A673 (cell line): Measurements from ENCODE around the gene EYS. TPM values are rescaled to one million over a fixed set of nuclear protein-coding genes. Genes with fewer than 3 reads are reported as not detected.
"Not testable (repeated sequence)": the region's sequence is repeated elsewhere in the genome, so short reads cannot be mapped to it uniquely, and the experiment has no call there.

ENCODE experiments used
- BruUV-seq: library from RNA; stranded (reverse); fragments of 400-500 nt; replicated peaks from 2 replicates; lab custom pipeline; 2021; lab: Mats Ljungman, UMichigan
- CTCF ChIA-PET: fragments of 300-600 bp; sonication (Branson Sonifier 250); formaldehyde crosslinking; loops from one replicate; lab custom pipeline; 2022; ENCODE audit warnings: antibody characterized with exemption; lab: Charles Lee
- POLR2A ChIA-PET: fragments of 300-600 bp; sonication (Branson Sonifier 250); formaldehyde crosslinking; loops from one replicate; lab custom pipeline; 2022; ENCODE audit warnings: antibody characterized with exemption; ENCODE audit not compliant: low non-redundant PET; lab: Charles Lee
- DNase-seq: peaks from one replicate; pipeline ENCODE4 v3.0.0-alpha.2; 2015; ENCODE audit warnings: low spot score
- H3K27ac ChIP-seq: fragments of 200-600 bp; sonication (generic); 2 replicates; pipeline ENCODE4 v1.5.1; 2016; ENCODE audit warnings: mixed run types, low read depth, mild to moderate bottlenecking, mixed read lengths, antibody characterized with exemption, low read length; ENCODE audit not compliant: poor library complexity, severe bottlenecking
- H3K27me3 ChIP-seq: fragments of 200-600 bp; sonication (generic); replicated peaks from 2 replicates; pipeline ENCODE4 v1.6.1; 2017; ENCODE audit warnings: mixed run types, low read depth, mild to moderate bottlenecking, mixed read lengths, antibody characterized with exemption, low read length; ENCODE audit not compliant: insufficient read depth, poor library complexity
- H3K36me3 ChIP-seq: fragments of 200-600 bp; sonication (generic); 2 replicates; pipeline ENCODE4 v1.6.1; 2016; ENCODE audit warnings: mixed run types, mild to moderate bottlenecking, mixed read lengths, antibody characterized with exemption, low read length; ENCODE audit not compliant: insufficient read depth, poor library complexity, severe bottlenecking
- H3K4me1 ChIP-seq: fragments of 200-600 bp; sonication (generic); 2 replicates; pipeline ENCODE4 v1.6.1; 2017; ENCODE audit warnings: mixed run types, mild to moderate bottlenecking, mixed read lengths, antibody characterized with exemption, low read length; ENCODE audit not compliant: insufficient read depth, poor library complexity, severe bottlenecking
- H3K4me3 ChIP-seq: fragments of 200-600 bp; sonication (generic); 2 replicates; pipeline ENCODE4 v1.5.1; 2016; ENCODE audit warnings: low read depth, mixed run types, mild to moderate bottlenecking, mixed read lengths, low read length; ENCODE audit not compliant: poor library complexity, severe bottlenecking
- H3K9me3 ChIP-seq: fragments of 200-600 bp; sonication (generic); 2 replicates; pipeline ENCODE4 v1.6.1; 2016; ENCODE audit warnings: mixed run types, low read depth, mild to moderate bottlenecking, mixed read lengths, antibody characterized with exemption, low read length; ENCODE audit not compliant: poor library complexity, severe bottlenecking
- CTCF ChIP-seq: fragments of 300-800, 200-600 bp; sonication (generic); conservative IDR thresholded peaks from 2 replicates; pipeline ENCODE4 v1.5.1; 2017; ENCODE audit warnings: low read depth, mild to moderate bottlenecking, antibody characterized with exemption, low read length, moderate library complexity, mixed read lengths
- EZH2 ChIP-seq: fragments of 200-600 bp; sonication (generic); IDR thresholded peaks from 2 replicates; pipeline ENCODE4 v1.6.1; 2017; ENCODE audit warnings: borderline replicate concordance, low read depth, mild to moderate bottlenecking, mixed read lengths, antibody characterized with exemption, low read length; ENCODE audit not compliant: poor library complexity, severe bottlenecking
- intact Hi-C: fragments of 100-400 bp; cut with micrococcal nuclease; formaldehyde crosslinking; loops from one replicate; pipeline ENCODE4 v1.10.0; 2022; ENCODE audit not compliant: unreplicated experiment
- total RNA-seq: library from RNA; stranded (reverse); gene quantifications from 2 replicates; pipeline ENCODE4 v1.2.3, GENCODE V29; 2021

EYS gene
- total RNA-seq, 1 experiment from 2014 or later: 0.47 TPM

GRCh38 chr6:65631711-65632110 is 75.3 kb downstream of the EYS start:
- intact Hi-C loops: no loop called here
- CTCF ChIA-PET: no interaction called here
- no peak for DNase-seq
- POLR2A ChIA-PET: no interaction called here
- Histone ChIP-seq H3K36me3 (no peaks in the 10 kb centered on the region), H3K27me3 (no peaks in the 10 kb centered on the region), H3K4me3 (no peak overlapping the region), H3K9me3 (no peaks in the 10 kb centered on the region), H3K27ac (no peak overlapping the region), H3K4me1 (no peaks in the 10 kb centered on the region)
- no TSS peak for BruUV-seq
- TF ChIP-seq EZH2 (no peak), CTCF (no peak)

DNA sequence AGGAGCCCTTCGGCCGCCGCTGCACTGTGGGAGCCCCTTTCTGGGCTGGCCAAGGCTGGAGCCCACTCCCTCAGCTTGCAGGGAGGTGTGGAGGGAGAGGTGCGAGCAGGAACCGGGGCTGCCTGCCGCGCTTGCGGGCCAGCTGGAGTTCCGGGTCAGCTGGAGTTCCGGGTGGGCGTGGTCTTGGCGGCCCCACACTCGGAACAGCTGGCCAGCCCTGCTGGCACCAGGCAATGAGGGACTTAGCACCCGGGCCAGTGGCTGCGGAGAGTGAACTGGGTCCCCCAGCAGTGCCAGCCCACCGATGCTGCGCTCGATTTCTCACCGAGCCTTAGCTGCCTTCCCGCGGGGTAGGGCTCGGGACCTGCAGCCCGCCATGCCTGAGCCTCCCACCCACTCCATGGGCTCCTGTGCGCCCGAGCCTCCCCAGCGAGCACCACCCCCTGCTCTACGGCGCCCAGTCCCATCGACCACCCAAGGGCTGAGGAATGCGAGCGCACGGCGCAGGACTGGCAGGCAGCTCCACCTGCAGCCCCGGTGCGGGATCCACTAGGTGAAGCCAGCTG is 79.5 kb downstream of the EYS start:
- H3K9me3 ChIP-seq, H3K36me3 ChIP-seq, H3K4me3 ChIP-seq, intact Hi-C loops, DNase-seq, H3K27me3 ChIP-seq, CTCF ChIA-PET, H3K27ac ChIP-seq, BruUV-seq, POLR2A ChIA-PET, H3K4me1 ChIP-seq: not testable (repeated sequence)

- BruUV-seq: no TSS peak
- ChIA-PET POLR2A (no interaction called here), CTCF (no interaction called here)
- no peaks in the 10 kb centered on the region for H3K4me1 ChIP-seq
- intact Hi-C loops: no loop called here
- no peak for TF ChIP-seq CTCF
- TF ChIP-seq EZH2: no peak
- H3K27me3 ChIP-seq: no peaks in the 10 kb centered on the region
- no peaks in the 10 kb centered on the region for H3K36me3 ChIP-seq
- H3K9me3 ChIP-seq: no peaks in the 10 kb centered on the region
- no peak overlapping the region for H3K4me3 ChIP-seq
- H3K27ac ChIP-seq: no peak overlapping the region
- DNase-seq: no peak
Observed at GRCh38 chr6:65627015-65627414, 80.0 kb downstream of the EYS start.

GRCh38 chr6:65623566-65623965 is 83.5 kb downstream of the EYS start:
- Histone ChIP-seq H3K27ac (no peak overlapping the region), H3K27me3 (no peaks in the 10 kb centered on the region), H3K9me3 (no peaks in the 10 kb centered on the region), H3K4me3 (no peak overlapping the region), H3K4me1 (no peaks in the 10 kb centered on the region), H3K36me3 (no peaks in the 10 kb centered on the region)
- no peak for DNase-seq
- no peak for TF ChIP-seq EZH2
- intact Hi-C loops: no loop called here
- BruUV-seq: no TSS peak
- ChIA-PET CTCF (no interaction called here), POLR2A (no interaction called here)
